GM12865 (cell line): Measurements from ENCODE around the gene MMP1.
"Not testable (repeated sequence)": the region's sequence is repeated elsewhere in the genome, so short reads cannot be mapped to it uniquely, and the experiment has no call there.

ENCODE experiments used
- DNase-seq: peaks from one replicate; pipeline ENCODE4 v3.0.0; 2010; ENCODE audit warnings: low read depth
- H3K4me3 ChIP-seq: 2 replicates; pipeline ENCODE4 v1.5.1; 2011; ENCODE audit warnings: mild to moderate bottlenecking, low read depth, low read length, control low read depth
- CTCF ChIP-seq: IDR thresholded peaks from 2 replicates; pipeline ENCODE4 v1.5.1; 2011; ENCODE audit warnings: low read length, control low read depth, low read depth, inconsistent platforms; ENCODE audit not compliant: insufficient read depth; ENCODE audit errors: missing control alignments

The MMP1 gene

DNA sequence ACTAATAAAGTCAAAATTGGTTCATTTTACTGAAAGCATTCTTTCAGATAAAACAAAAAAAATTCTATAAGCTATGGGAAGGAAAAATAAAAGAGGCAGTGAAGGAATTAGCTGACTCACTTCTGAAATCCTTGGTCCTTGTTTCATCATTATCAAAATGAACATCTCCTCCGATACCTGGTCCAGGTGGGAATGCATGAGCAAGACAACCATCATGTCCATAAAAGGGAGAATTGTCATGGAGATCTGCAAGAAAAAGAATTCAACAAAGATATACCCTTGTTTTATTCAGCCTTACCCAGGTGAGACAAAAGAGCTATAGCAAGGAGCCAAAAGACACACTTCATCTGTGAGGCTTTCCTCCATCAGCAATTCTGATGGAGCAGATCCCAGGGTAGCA, 44.7 kb downstream of the MMP1 start:
- DNase-seq = no peak
- no peak overlapping the region for H3K4me3 ChIP-seq
- TF ChIP-seq CTCF = no peak

DNA sequence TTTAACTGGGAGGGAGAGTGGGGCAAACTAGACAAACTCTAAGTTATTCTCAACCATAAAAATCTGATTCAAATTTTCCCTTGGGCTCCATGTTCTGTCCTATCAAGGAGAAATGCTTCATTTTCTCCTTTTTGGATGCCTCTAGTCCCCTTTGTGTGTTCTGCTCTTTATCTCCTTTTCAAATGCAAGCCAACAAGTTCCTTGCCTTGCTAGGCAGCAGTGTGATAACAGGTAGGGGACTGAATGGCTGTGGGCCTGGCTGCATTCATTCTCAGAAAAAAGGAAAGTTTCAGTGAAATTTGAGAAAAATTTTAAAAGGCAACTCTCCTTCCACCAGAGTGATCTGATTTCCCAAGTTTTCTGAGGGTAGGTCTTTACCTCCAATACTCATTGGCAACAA, 46.3 kb downstream of the MMP1 start:
- no peak for DNase-seq
- H3K4me3 ChIP-seq = no peak overlapping the region
- no peak for TF ChIP-seq CTCF

DNA sequence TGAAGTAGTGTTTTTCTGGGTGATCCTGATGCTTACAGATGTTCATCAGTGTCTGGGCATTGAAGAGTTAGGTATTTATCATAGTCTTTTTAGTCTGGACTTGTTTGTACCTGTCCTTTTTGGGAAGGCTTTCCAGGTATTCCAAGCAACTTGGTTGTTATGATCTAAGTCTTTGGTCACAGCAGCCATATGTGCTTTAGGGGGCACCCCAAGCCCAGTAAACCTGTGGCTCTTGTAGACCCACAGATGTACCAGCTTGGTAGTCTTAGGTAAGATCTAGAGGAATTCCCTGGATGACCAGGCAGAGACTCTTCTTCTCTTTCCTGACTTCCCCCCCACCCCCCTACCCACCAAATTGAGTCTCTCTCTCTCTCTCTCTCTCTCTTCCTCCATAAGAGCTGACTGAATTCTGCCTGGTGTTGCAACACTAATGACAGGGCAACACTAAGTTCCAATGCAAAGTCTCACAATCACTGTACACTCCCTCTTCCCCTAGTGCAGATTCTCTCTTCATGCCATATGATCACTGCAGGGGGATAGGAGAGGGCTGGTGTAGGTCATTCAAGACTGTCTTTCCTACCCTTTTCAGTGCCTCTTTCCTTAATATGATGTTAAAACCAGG, 48.7 kb downstream of the MMP1 start:
- H3K4me3 ChIP-seq = no peak overlapping the region
- DNase-seq = no peak
- TF ChIP-seq CTCF = no peak

DNA sequence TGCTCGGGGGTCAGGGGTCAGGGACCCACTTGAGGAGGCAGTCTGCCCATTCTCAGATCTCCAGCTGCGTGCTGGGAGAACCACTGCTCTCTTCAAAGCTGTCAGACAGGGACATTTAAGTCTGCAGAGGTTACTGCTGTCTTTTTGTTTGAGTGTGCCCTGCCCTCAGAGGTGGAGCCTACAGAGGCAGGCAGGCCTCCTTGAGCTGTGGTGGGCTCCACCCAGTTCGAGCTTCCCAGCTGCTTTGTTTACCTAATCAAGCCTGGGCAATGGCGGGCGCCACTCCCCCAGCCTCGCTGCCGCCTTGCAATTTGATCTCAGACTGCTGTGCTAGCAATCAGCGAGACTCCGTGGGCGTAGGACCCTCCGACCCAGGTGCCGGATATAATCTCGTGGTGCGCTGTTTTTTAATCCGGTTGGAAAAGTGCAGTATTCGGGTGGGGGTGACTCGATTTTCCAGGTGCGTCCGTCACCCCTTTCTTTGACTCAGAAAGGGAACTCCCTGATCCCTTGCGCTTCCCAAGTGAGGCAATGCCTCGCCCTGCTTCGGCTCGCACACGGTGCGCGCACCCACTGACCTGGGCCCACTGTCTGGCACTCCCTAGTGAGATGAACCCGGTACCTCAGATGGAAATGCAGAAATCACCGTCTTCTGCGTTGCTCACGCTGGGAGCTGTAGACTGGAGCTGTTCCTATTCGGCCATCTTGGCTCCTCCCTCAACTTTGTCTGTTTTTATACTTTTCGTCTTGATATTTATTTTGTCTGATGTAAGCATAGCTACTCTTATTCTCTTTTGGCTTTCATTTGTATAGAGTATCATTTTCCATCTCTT, 51.0 kb downstream of the MMP1 start:
- not testable (repeated sequence) for H3K4me3 ChIP-seq, DNase-seq
